SK-N-SH (cell line): ENCODE measurements around the gene GFM1. TPM values are rescaled to one million over a fixed set of nuclear protein-coding genes. Genes with fewer than 3 reads are reported as not detected.

ENCODE experiments used
- CTCF ChIA-PET: fragments of 300-600, 350-600 bp; formaldehyde crosslinking; extraction: SDS; loops from one replicate; lab custom pipeline; 2021; lab: Yijun Ruan, JAX
- POLR2A ChIA-PET: fragments of 350-600 bp; sonication (Branson Sonifier 250); formaldehyde crosslinking; extraction: SDS; loops from one replicate; lab custom pipeline; 2020; ENCODE audit warnings: antibody characterized with exemption, inconsistent platforms; lab: Yijun Ruan, JAX
- DNase-seq: peaks from one replicate; pipeline ENCODE4 v3.0.0; 2012
- H2AFZ ChIP-seq: fragments of 200-600 bp; sonication (generic); 2 replicates; pipeline ENCODE4 v1.8.1; 2016; ENCODE audit warnings: antibody characterized with exemption, mild to moderate bottlenecking, low read depth
- H3F3A ChIP-seq: fragments of 200-600 bp; sonication (generic); replicated peaks from 2 replicates; pipeline ENCODE3; 2016; ENCODE audit warnings: antibody characterized with exemption, mild to moderate bottlenecking; ENCODE audit not compliant: insufficient read depth
- H3K27ac ChIP-seq, 2 experiments: fragments of 200-500 bp in 1 of 2; fragments of 200-600 bp in 1 of 2; sonication (Bioruptor generic) in 1 of 2; sonication (generic), shearing (Covaris generic) in 1 of 2; 2 replicates each; pipeline versions ENCODE4 v1.5.1 to v1.6.1; 2014 to 2016; ENCODE audit warnings: low read depth in 2 of 2, inconsistent platforms in 1 of 2, low read length in 1 of 2, mild to moderate bottlenecking in 1 of 2, mixed read lengths in 1 of 2
- H3K27me3 ChIP-seq: fragments of 200-600 bp; sonication (generic), shearing (Covaris generic); 2 replicates; pipeline ENCODE4 v1.6.1; 2016; ENCODE audit warnings: mixed run types; ENCODE audit not compliant: insufficient read depth
- H3K36me3 ChIP-seq, 2 experiments: fragments of 200-500 bp in 1 of 2; fragments of 200-600 bp in 1 of 2; sonication (Bioruptor generic) in 1 of 2; sonication (generic) in 1 of 2; replicated peaks in 1 of 2; 2 replicates each; pipeline versions ENCODE3 to v1.5.1; 2014 to 2016; ENCODE audit warnings: low read length in 1 of 2, mild to moderate bottlenecking in 1 of 2; ENCODE audit not compliant: insufficient read depth in 2 of 2, control insufficient read depth in 1 of 2
- H3K4me1 ChIP-seq, 2 experiments: fragments of 200-500 bp in 1 of 2; fragments of 200-600 bp in 1 of 2; sonication (Bioruptor generic) in 1 of 2; sonication (generic), shearing (Covaris generic) in 1 of 2; 2 replicates each; pipeline versions ENCODE4 v1.5.1 to v1.6.1; 2014 to 2016; ENCODE audit warnings: low read depth in 1 of 2, low read length in 1 of 2, mixed run types in 1 of 2; ENCODE audit not compliant: insufficient read depth in 2 of 2, control insufficient read depth in 1 of 2
- H3K4me2 ChIP-seq: fragments of 200-600 bp; sonication (generic), shearing (Covaris generic); 2 replicates; pipeline ENCODE4 v1.6.1; 2017; ENCODE audit warnings: mixed run types
- H3K4me3 ChIP-seq, 2 experiments: fragments of 200-500 bp in 1 of 2; fragments of 200-600 bp in 1 of 2; sonication (Bioruptor generic) in 1 of 2; sonication (generic), shearing (Covaris generic) in 1 of 2; 2 replicates each; pipeline versions ENCODE4 v1.5.1 to v1.8.1; 2014 to 2016; ENCODE audit warnings: low read depth in 2 of 2, inconsistent platforms in 1 of 2, low read length in 1 of 2, mild to moderate bottlenecking in 1 of 2, mixed read lengths in 1 of 2, moderate library complexity in 1 of 2
- H3K79me2 ChIP-seq: fragments of 200-600 bp; sonication (generic); 2 replicates; pipeline ENCODE4 v1.8.1; 2017; ENCODE audit warnings: mild to moderate bottlenecking; ENCODE audit not compliant: insufficient read depth
- H3K9ac ChIP-seq: fragments of 200-600 bp; sonication (generic); 2 replicates; pipeline ENCODE4 v1.6.1; 2017; ENCODE audit warnings: mixed run types
- H3K9me2 ChIP-seq: fragments of 200-600 bp; sonication (generic); 2 replicates; pipeline ENCODE4 v1.6.1; 2017; ENCODE audit warnings: mixed run types
- H3K9me3 ChIP-seq: fragments of 200-600 bp; sonication (generic); 2 replicates; pipeline ENCODE4 v1.6.1; 2017; ENCODE audit warnings: mixed run types, mild to moderate bottlenecking, moderate library complexity
- H4K20me1 ChIP-seq: fragments of 200-600 bp; sonication (generic); 2 replicates; pipeline ENCODE4 v1.6.1; 2017; ENCODE audit warnings: mild to moderate bottlenecking, mixed run types; ENCODE audit not compliant: insufficient read depth
- CHD2 ChIP-seq: fragments of 150-350 bp; IDR thresholded peaks from 2 replicates; pipeline ENCODE4 v1.6.1; 2018; ENCODE audit warnings: low read length; ENCODE audit not compliant: partially characterized antibody
- FOSL2 ChIP-seq: IDR thresholded peaks from 2 replicates; pipeline ENCODE4 v1.4.0; 2012; ENCODE audit warnings: low read depth, mild to moderate bottlenecking, moderate library complexity, borderline replicate concordance
- FOXJ3 ChIP-seq: sonication (generic); formaldehyde crosslinking; IDR thresholded peaks from 2 replicates; pipeline ENCODE4 v1.5.1; 2020; ENCODE audit warnings: mild to moderate bottlenecking, missing genetic modification reagents
- FOXM1 ChIP-seq: IDR thresholded peaks from 2 replicates; pipeline ENCODE4 v1.4.0; 2012; ENCODE audit warnings: low read depth, mild to moderate bottlenecking
- GABPA ChIP-seq: IDR thresholded peaks from 2 replicates; pipeline ENCODE4 v1.4.0; 2012; ENCODE audit warnings: low read depth, mild to moderate bottlenecking
- MAX ChIP-seq: IDR thresholded peaks from 2 replicates; pipeline ENCODE4 v1.4.0; 2012; ENCODE audit warnings: low read depth
- MEF2A ChIP-seq: IDR thresholded peaks from 2 replicates; pipeline ENCODE4 v1.4.0; 2012; ENCODE audit warnings: low read depth, borderline replicate concordance
- MXI1 ChIP-seq: IDR thresholded peaks from 2 replicates; pipeline ENCODE4 v1.6.1; 2012; ENCODE audit warnings: mild to moderate bottlenecking, low read depth, low read length, improper control_type of control experiment
- NFIC ChIP-seq: IDR thresholded peaks from 2 replicates; pipeline ENCODE4 v1.4.0; 2012; ENCODE audit warnings: borderline replicate concordance
- NRF1 ChIP-seq: IDR thresholded peaks from 2 replicates; pipeline ENCODE4 v1.6.1; 2012; ENCODE audit warnings: low read depth, mild to moderate bottlenecking, low read length
- POLR2AphosphoS5 ChIP-seq: IDR thresholded peaks from 2 replicates; pipeline ENCODE4 v1.6.1; 2012; ENCODE audit warnings: low read depth, low read length
- RAD21 ChIP-seq: IDR thresholded peaks from 2 replicates; pipeline ENCODE4 v1.6.1; 2012; ENCODE audit warnings: mild to moderate bottlenecking, low read length
- RCOR1 ChIP-seq: fragments of 150-350 bp; IDR thresholded peaks from 2 replicates; pipeline ENCODE4 v1.6.1; 2017; ENCODE audit warnings: antibody characterized with exemption, low read length
- RFX5 ChIP-seq: IDR thresholded peaks from 2 replicates; pipeline ENCODE4 v1.6.1; 2012; ENCODE audit warnings: mild to moderate bottlenecking, improper control_type of control experiment, low read length
- SIN3A ChIP-seq: IDR thresholded peaks from 2 replicates; pipeline ENCODE4 v1.6.1; 2012; ENCODE audit warnings: low read depth, mild to moderate bottlenecking, low read length, moderate library complexity, borderline replicate concordance
- TAF1 ChIP-seq: IDR thresholded peaks from 2 replicates; pipeline ENCODE4 v1.6.1; 2012; ENCODE audit warnings: low read depth, mild to moderate bottlenecking, low read length, moderate library complexity, borderline replicate concordance
- TCF12 ChIP-seq: IDR thresholded peaks from 2 replicates; pipeline ENCODE4 v1.4.0; 2012
- TEAD4 ChIP-seq: IDR thresholded peaks from 2 replicates; pipeline ENCODE4 v1.4.0; 2012; ENCODE audit warnings: mild to moderate bottlenecking, borderline replicate concordance; ENCODE audit not compliant: insufficient read depth
- USF1 ChIP-seq: IDR thresholded peaks from 2 replicates; pipeline ENCODE4 v1.4.0; 2012; ENCODE audit warnings: low read depth, borderline replicate concordance
- USF2 ChIP-seq: fragments of 150-350 bp; IDR thresholded peaks from 2 replicates; pipeline ENCODE4 v1.6.1; 2017; ENCODE audit warnings: antibody characterized with exemption, low read length, low read depth, borderline replicate concordance
- YY1 ChIP-seq: IDR thresholded peaks from 2 replicates; pipeline ENCODE4 v1.4.0; 2012; ENCODE audit warnings: low read depth, mild to moderate bottlenecking
- WGBS: methylation state at CpG from one replicate; pipeline ENCODE4 v1.1.6; 2017; ENCODE audit warnings: low lambda C conversion rate; 5-methylcytosine and 5-hydroxymethylcytosine counted together
- polyA plus RNA-seq, 3 experiments: library from polyadenylated mRNA; depleted of rRNA; stranded (reverse); fragments of >200 nt; gene quantifications; 2 replicates each; pipeline ENCODE4 v1.2.3, GENCODE V29; 2012
- TF ChIP-seq, protein P1 (sequence below): fragments of 200-600 bp; sonication (generic); IDR thresholded peaks from 2 replicates; pipeline ENCODE4 v1.6.1; 2017; ENCODE audit warnings: antibody characterized with exemption, mild to moderate bottlenecking, moderate library complexity
- TF ChIP-seq, protein P2 (sequence below): IDR thresholded peaks from 2 replicates; pipeline ENCODE4 v1.4.0; 2012; ENCODE audit warnings: low read depth, borderline replicate concordance
- TF ChIP-seq, protein P3 (sequence below): fragments of 150-350 bp; IDR thresholded peaks from 2 replicates; pipeline ENCODE4 v1.6.1; 2016; ENCODE audit warnings: mild to moderate bottlenecking, low read depth, low read length
- TF ChIP-seq, protein P4 (sequence below): IDR thresholded peaks from 2 replicates; pipeline ENCODE4; 2012

GFM1 gene
- polyA plus RNA-seq (2012; rRNA removed) = 25.2 and 31.7 TPM in 2 replicates
- polyA plus RNA-seq (2012; cell fraction: cytosol; rRNA removed) = 27.3 and 28.4 TPM in 2 replicates
- polyA plus RNA-seq (2012; cell fraction: nucleus; rRNA removed) = 14.0 and 31.3 TPM in 2 replicates

DNA sequence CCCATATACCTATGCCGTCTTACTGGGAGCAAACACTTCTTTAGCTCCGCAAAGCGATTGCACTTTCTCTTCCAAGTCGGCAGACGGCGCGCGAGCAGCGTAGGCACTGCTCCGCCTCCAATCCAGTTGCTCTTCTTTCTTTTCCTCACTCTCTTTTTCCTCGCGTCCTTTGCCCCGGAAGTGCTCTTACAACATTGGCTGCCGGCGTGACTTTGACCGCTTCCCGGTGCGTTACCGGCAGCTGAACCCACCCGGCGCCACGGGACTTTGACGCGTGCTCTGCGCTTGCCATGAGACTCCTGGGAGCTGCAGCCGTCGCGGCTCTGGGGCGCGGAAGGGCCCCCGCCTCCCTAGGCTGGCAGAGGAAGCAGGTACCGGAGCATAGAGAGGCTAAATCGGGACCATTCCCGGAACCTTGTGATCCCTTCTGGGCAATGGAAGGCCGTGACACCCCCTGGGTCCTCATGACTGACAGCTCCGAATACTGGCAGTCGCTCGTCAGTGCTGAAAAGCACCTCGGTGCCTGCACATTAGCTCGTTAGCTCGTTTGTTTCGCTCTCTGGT, at the start of gene GFM1:
GFM1 (plus strand) TSS at position 183 of the 564 bp plus-strand sequence; CDS start at position 291, 108 bp downstream.
- no peaks in the 10 kb centered on the region for H3K27me3 ChIP-seq
- H3K4me3 ChIP-seq = peak within 1 kb of the TSS; percentile 96 to 98
- peak; percentile 88 for DNase-seq
- peaks cover 6 to 12% of the 10 kb centered on the region in 2 experiments; a peak in 3 of 4 replicates for H3K4me1 ChIP-seq
- H3K9me3 ChIP-seq = no peaks in the 10 kb centered on the region
- H3K36me3 ChIP-seq = peaks cover 33 to 37% of the 10 kb centered on the region in 2 experiments
- H4K20me1 ChIP-seq = no peaks in the 10 kb centered on the region
- peak within 1 kb of the TSS; percentile 83 for H3K27ac ChIP-seq
- peak within 1 kb of the TSS; percentile 75 for H3K4me2 ChIP-seq
- 1% methylated on average over 32 of the region's 42 CpGs for WGBS
- H3K79me2 ChIP-seq = peaks cover 48% of the 10 kb centered on the region
- H3K9ac ChIP-seq = peak within 1 kb of the TSS; percentile 80
- H3F3A ChIP-seq = no peaks in the 10 kb centered on the region
- H3K9me2 ChIP-seq = no peaks in the 10 kb centered on the region
- peak within 1 kb of the TSS; percentile 97 for H2AFZ ChIP-seq
- CTCF ChIA-PET = interaction anchor here (0.6 to 2.6 kb wide), 57 partner anchors 9 to 1904 kb away, joined by 3 to 39 read pairs (median 3); partner anchors contain the start of genes MFSD1, MLF1 and RSRC1
- POLR2A ChIA-PET = interaction anchor here (0.6 to 1.3 kb wide), 4 partner anchors 74 to 1422 kb away, joined by 3 to 7 read pairs (median 5); partner anchors contain the start of genes MFSD1 and MLF1
- TF ChIP-seq MAX (peak; percentile 97), RAD21 (peak; percentile 56), MEF2A (no peak), NFIC (no peak), MXI1 (peak; percentile 99), YY1 (peak; percentile 60; the same call in 1 of the 2 replicates), FOXJ3 (no peak), RCOR1 (peak; percentile 63; the same call in 1 of the 2 replicates), RFX5 (no peak; the same call in 1 of the 2 replicates), NRF1 (no peak), FOXM1 (no peak), POLR2AphosphoS5 (peak; percentile 85), TCF12 (peak; percentile 37; the same call in 1 of the 2 replicates), TEAD4 (no peak), GABPA (peak; percentile 97), USF1 (no peak), CHD2 (peak; percentile 93), SIN3A (peak; percentile 97; the same call in 1 of the 2 replicates), TAF1 (peak; percentile 79; the same call in 1 of the 2 replicates), USF2 (no peak), FOSL2 (no peak)
- TF ChIP-seq, protein P1, sequence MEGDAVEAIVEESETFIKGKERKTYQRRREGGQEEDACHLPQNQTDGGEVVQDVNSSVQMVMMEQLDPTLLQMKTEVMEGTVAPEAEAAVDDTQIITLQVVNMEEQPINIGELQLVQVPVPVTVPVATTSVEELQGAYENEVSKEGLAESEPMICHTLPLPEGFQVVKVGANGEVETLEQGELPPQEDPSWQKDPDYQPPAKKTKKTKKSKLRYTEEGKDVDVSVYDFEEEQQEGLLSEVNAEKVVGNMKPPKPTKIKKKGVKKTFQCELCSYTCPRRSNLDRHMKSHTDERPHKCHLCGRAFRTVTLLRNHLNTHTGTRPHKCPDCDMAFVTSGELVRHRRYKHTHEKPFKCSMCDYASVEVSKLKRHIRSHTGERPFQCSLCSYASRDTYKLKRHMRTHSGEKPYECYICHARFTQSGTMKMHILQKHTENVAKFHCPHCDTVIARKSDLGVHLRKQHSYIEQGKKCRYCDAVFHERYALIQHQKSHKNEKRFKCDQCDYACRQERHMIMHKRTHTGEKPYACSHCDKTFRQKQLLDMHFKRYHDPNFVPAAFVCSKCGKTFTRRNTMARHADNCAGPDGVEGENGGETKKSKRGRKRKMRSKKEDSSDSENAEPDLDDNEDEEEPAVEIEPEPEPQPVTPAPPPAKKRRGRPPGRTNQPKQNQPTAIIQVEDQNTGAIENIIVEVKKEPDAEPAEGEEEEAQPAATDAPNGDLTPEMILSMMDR = peak; percentile 81
- TF ChIP-seq, protein P2, sequence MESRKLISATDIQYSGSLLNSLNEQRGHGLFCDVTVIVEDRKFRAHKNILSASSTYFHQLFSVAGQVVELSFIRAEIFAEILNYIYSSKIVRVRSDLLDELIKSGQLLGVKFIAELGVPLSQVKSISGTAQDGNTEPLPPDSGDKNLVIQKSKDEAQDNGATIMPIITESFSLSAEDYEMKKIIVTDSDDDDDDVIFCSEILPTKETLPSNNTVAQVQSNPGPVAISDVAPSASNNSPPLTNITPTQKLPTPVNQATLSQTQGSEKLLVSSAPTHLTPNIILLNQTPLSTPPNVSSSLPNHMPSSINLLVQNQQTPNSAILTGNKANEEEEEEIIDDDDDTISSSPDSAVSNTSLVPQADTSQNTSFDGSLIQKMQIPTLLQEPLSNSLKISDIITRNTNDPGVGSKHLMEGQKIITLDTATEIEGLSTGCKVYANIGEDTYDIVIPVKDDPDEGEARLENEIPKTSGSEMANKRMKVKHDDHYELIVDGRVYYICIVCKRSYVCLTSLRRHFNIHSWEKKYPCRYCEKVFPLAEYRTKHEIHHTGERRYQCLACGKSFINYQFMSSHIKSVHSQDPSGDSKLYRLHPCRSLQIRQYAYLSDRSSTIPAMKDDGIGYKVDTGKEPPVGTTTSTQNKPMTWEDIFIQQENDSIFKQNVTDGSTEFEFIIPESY = 0 out of 2 replicates have a peak, but pooled peaks have one; percentile 69
- TF ChIP-seq, protein P3, sequence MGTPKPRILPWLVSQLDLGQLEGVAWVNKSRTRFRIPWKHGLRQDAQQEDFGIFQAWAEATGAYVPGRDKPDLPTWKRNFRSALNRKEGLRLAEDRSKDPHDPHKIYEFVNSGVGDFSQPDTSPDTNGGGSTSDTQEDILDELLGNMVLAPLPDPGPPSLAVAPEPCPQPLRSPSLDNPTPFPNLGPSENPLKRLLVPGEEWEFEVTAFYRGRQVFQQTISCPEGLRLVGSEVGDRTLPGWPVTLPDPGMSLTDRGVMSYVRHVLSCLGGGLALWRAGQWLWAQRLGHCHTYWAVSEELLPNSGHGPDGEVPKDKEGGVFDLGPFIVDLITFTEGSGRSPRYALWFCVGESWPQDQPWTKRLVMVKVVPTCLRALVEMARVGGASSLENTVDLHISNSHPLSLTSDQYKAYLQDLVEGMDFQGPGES = no peak
- TF ChIP-seq, protein P4, sequence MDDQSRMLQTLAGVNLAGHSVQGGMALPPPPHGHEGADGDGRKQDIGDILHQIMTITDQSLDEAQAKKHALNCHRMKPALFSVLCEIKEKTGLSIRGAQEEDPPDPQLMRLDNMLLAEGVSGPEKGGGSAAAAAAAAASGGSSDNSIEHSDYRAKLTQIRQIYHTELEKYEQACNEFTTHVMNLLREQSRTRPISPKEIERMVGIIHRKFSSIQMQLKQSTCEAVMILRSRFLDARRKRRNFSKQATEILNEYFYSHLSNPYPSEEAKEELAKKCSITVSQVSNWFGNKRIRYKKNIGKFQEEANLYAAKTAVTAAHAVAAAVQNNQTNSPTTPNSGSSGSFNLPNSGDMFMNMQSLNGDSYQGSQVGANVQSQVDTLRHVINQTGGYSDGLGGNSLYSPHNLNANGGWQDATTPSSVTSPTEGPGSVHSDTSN = peak; percentile 71
